GM21367 (cell line): ENCODE data around the gene NOTO.

ENCODE experiments used
- ATAC-seq: cut with Tn5 transposase; IDR thresholded peaks from one replicate; pipeline ENCODE4 v1.9.1; 2021; ENCODE audit not compliant: unreplicated experiment

Gene NOTO

DNA sequence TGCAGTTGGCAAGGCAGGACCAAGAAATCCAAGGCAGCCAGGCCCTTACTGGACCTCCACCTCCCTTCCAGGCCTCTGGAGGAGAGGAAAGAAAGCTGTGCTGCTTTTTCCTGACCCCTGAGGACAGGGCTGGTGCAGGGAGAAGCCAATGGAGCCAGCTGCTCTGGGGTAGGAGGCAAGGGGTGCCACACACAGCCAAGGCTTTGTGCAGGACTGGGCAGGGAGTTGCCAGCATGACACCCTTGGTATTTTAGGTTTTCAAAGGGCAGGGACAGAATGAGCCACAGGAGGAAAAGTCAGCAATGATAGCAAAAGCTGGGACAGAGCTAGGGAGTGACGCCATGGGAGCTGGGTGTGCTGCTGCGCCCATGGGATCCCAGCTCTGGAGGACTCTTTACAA, 54.6 kb downstream of the NOTO start:
- ATAC-seq, result no peak

GRCh38 chr2:73257425-73258125, 55.2 kb downstream of the NOTO start:
- no peak for ATAC-seq

DNA sequence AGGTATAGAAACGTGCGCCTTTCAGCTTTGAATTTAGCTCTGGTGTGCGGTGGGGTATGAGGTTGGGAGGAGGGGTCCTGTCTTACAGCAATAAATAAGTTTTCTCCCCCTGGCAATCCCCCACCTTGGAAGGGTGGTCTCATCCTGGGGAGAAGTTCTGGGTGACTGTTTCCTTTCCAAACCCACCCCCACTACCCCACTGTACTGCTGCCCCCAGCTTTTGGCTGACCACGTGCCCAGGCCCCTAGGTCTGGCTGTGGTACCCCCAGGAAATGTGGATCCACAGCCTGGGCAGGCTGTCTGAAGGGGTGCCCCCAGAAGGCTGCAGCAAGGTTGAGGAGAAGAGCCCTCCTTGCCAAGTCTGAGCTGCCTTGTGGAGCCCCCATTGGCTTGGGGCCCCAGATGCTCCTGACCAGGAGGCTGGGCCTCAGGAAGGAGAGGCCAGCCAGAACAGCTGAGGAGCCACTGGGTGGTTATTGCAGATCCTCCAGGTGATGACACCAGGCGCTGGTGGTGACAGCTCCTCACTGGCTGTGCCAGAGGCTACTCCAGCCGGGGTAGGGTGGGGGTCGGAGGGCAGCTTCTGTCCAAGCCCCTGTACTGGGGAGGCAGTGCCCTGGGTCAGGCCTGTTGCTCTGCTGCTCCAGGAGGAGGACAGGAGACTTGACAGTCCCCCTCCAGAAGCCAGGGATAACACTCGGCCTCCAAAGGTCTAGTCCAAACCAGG, 56.0 kb downstream of the NOTO start:
- ATAC-seq, result no peak

DNA sequence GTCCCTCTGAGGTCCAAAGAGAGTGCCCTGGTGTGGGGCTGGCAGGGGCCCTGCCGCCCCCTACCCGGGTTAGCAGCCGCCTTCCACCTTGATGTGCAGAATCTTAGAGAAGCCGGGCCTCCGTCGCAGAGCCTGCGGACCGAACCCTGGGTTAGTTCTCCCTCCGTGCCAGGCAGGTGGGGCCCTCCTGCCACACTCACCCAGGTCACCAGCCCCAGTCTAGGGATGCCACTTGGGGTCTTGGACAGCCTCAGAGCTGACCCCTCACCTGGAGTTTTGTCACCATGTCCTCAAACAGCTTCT, 56.5 kb downstream of the NOTO start:
- ATAC-seq, result no peak

GRCh38 chr2:73259276-73259675, 56.9 kb downstream of the NOTO start:
- ATAC-seq, result no peak

GRCh38 chr2:73259704-73260337, 57.4 kb downstream of the NOTO start:
- ATAC-seq, result no peak

GRCh38 chr2:73260338-73260984, 58.1 kb downstream of the NOTO start:
- ATAC-seq, result no peak
